ENCODE measurements around the gene SPAG5. TPM values are rescaled to one million over a fixed set of nuclear protein-coding genes. Genes with fewer than 3 reads are reported as not detected.

The SPAG5 gene
- total RNA-seq, 2 experiments from 2014 or later = 94.4 to 95.4 TPM

DNA sequence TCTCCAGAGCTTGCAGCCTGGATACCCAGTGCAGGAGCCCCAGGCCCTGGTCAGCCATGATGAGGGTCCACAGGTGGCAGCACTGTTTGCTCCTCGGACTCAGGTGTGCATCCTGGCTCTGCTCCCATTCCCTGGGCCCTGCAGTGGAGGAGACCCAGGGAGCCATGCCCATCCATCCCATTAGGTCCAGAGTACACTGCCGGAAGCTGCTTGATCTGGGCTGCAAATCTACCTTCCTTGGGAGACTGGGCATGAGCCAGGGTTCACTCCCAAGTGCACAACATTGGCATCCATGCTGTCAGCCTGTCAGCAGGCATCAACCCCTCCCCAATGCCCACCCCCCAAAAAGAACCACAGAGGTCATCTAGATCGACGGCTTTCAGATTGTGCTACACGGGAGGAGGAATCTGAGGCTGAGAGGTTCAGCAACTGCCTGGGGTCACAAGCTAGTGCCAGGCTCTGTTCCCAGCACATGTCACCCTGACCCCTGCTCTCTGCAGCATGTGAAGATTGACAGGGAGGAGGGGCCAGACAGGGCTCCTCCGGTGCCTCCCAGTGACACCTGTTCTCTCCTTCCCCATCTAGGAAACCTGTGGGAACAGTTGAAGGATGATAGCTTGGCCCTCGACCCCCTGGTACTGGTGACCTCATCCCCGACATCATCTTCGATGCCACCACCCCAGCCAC lies 62.1 kb downstream of the SPAG5 start:
- CTCF ChIA-PET = interaction anchor here (0.6 to 2.3 kb wide), 4 partner anchors 11 to 41 kb away, joined by 3 to 16 read pairs (median 4); no protein-coding TSS in a partner anchor
- POLR2A ChIA-PET = no interaction called here

DNA sequence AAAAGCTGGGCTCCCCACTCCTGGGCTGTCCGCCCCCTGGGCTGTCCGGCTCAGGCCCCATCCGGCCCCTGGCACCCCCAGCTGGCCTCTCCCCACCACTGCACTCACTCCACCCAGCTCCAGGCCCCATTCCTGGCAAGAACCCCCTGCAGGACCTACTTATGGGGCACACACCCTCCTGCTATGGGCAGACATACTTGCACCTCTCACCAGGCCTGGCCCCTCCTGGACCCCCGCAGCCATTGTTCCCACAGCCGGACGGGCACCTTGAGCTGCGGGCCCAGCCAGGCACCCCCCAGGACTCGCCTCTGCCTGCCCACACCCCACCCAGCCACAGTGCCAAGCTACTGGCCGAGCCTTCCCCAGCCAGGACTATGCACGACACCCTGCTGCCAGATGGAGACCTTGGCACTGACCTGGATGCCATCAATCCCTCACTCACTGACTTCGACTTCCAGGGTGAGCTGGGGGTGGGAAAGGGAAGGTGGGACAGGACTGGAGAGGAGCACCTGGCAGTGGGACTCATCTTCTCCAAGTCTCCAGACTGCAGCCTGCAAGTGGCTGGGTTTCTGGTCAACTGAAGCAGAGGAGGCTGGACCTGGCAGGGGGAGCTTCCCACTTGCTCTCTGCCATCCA lies 64.0 kb downstream of the SPAG5 start:
- ChIA-PET CTCF (no interaction called here), POLR2A (no interaction called here)

DNA sequence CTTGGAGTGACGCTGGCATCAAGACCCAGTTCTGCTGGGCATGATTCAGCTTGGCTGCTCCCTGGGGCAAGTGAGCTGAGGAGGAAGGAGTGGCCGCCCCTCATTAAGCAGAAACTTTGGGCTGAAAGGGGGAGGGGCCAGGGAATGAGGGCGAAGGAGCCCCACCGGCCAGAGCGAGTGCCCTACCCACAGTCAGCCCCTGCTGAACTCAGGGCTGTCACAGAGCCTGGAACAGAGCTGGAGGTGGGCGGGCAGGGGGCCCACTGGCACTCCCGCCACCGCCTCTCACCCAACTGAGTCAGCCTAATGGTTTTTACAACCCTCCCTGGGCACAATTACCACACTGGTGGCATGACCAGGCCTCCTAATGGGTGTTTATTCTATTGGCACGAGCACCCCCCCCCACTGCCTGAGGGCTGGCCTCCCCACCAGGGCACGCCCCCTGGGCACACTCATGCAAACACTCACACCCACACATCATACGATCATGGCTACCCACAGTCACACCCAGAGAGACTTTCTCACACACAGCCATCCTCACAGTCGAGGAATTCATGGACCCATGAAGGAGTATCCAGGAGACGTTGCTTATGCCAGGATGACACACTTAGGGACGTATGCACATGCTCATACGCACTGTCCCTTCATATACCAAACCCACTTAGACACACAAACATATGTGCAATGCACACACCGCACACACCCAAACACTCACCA lies 65.6 kb downstream of the SPAG5 start:
- ChIA-PET CTCF (no interaction called here), POLR2A (interaction anchor here (0.5 kb wide), 1 partner anchor 125 kb away, joined by 10 read pairs; no protein-coding TSS in a partner anchor)

DNA sequence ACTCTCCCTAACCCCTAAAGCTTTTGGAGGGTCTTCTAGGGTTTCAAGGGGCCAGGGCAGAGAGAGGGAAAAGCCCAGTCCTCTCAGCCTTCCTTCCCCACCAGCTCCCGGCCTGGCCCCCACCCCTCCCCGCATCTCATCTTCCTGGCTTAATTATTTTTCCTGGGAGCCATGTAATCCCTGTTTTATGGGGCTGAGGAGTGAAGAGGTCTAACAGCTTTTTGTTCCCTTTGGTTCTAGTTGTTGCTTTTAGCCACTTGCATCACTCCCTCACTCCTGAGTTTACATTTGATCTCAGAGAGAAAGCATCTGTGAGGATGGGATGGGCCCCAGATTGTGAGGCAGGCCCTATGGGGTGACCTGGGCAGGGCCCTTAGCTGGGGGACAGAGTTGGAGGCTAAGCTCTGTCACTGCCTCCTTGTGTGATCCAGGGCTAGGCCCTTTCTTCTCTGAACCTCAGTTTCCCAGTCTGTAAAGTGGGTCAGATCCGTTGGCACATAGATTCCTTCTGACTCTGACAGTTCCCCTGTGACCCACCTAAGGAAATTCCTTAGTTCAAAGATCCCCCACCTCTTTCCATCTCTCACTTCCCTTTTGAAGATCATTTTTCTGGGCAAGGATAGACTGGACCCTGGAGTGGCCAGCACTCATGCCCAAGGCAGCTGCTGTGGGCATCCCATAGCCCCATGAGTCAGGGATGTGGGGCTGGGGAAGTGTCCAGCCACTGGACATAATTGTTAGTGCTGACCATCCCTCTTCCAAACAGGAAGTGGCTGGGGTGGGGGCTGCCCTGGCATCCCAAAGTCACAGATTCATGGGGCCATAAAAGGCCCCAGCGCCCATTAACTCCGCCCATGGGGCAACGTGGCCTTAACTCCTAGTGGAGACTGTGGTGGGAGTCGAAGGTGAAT lies 66.5 kb downstream of the SPAG5 start:
- ChIA-PET CTCF (interaction anchor here (1.1 kb wide), 1 partner anchor 17 kb away, joined by 3 read pairs; no protein-coding TSS in a partner anchor), POLR2A (no interaction called here)

DNA sequence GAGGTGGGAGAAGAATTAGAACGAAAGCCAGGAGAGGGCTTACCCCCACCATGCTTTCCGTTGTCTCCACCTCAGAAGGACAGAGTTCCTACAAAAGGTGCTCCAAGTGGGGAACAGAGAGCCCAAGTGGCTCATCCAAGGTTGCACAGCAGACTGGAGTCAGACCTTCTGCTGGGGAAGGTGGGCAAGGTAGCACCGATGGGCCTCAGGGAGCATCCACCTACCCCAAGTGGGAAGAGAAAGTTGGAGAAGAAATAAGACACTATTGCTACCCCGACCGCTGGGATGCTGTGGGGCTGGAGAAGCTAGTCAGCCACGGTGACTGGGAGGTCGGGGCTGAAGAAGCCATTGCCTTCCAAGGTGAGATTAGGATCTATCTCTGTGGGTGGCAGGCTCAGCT lies 67.9 kb downstream of the SPAG5 start:
- CTCF ChIA-PET = interaction anchor here (1.1 kb wide), 1 partner anchor 19 kb away, joined by 3 read pairs; no protein-coding TSS in a partner anchor
- POLR2A ChIA-PET = no interaction called here

DNA sequence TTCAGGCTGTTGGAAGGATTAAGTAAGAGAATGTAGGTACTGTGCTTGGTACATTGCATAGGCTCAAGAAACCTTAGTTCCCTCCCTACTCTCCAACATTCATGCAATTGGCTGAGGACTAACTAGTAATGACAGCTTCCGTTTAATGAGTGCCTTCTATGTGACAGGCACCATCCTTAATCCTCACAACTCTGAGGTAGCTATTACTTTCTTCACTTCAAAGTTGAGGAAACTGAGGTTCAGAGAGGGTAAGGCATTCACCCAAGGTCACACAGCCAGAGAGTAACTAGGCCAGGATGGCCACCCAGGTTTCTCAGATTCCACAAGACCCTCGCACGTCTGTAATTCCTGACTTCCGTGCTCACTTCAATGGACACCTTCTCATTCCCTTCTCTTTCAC lies 68.6 kb downstream of the SPAG5 start:
- CTCF ChIA-PET = interaction anchor here (0.7 kb wide), 1 partner anchor 10 kb away, joined by 3 read pairs; no protein-coding TSS in a partner anchor

DNA sequence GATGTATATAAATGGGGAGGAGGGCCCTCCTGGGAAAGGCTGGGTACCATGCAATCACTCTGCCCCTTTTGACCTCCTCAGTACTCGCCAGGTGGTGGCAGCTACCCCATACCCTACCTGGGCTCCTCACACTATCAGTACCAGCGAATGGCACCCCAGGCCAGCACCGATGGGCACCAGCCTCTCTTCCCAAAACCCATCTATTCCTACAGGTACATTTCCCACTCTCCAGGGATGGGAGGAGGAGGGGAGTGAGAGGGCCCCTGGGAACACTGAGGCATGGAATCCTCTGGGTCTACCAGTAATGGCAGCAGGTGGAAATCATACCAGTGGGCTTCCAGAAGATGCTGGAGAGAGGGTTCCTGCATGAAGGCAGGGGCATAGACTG lies 69.8 kb downstream of the SPAG5 start:
- ChIA-PET CTCF (no interaction called here), POLR2A (no interaction called here)

More for the DNA sequence above, 68.6 kb downstream of the SPAG5 start:
- POLR2A ChIA-PET = no interaction called here

DNA sequence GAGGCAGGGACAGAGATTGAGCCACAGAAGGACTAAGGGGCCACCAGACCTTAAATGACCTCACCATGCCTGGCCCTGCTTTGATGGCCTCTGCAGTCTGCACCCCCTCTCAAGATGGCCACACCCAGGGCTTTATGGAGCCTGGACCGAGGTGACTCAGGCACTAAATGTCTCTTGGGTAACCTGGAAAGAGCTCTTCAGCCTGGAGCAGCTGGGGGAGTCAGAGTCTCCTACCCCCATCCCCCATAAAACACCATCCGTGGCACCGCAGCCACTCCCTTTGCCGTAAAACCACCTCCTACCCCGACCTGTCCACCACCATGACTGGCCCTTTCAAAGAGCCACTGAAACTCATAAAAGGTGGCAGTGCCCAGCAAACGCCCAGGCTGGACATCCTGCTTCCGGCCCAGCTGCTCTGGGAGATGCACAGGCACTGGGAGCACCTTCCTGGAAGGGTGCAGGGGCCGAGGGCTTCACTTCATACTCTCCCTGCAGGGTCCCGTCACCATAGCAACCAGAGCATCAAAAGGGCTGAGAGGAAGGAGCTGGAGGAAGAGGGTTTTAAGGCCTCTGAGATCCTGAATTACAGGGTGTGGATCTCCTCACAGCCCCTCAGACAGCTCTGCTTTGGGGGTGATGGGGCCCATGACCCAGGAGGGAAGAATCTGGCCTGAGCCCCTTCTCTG lies 70.4 kb downstream of the SPAG5 start:
- CTCF ChIA-PET = no interaction called here
- POLR2A ChIA-PET = no interaction called here

DNA sequence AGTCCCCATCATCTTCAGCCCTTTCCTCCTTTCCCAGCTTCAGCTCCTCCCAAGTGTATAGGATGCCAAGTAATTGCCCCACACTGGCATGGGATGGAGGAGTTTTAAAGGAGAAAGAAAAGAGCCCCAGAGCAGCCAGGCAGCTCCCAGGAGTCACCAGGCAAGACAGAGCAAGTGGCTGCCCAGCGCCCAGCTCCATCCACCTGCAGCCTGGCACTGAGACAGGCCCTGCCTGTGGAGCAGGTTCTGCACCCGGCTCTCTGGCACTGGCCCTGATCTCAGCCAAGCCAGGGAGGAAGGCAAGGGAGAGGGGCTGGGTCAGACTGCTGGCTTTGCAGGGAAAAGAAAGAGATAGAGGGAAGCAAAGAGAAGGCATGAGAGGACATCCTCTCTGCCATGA lies 71.0 kb downstream of the SPAG5 start:
- CTCF ChIA-PET = no interaction called here
- POLR2A ChIA-PET = no interaction called here

Other genes with a start within 250 kb of the SPAG5 start
- 100 to 1,000 TPM; 128 to 133 TPM for gene POLDIP2, start 241.5 kb downstream of the SPAG5 start, total RNA-seq
- gene SEBOX, start 233.8 kb downstream of the SPAG5 start, total RNA-seq = not detected
- gene VTN, start 228.7 kb downstream of the SPAG5 start, total RNA-seq = under 1 TPM; 0.13 to 0.38 TPM
- gene SARM1, start 227.3 kb downstream of the SPAG5 start, total RNA-seq = 10 to 100 TPM; 34.8 to 35.3 TPM
- gene SLC46A1, start 192.8 kb downstream of the SPAG5 start, total RNA-seq = 1 to 10 TPM; 6.6 to 6.7 TPM
- not detected for gene SLC13A2, start 125.4 kb downstream of the SPAG5 start, total RNA-seq
- not detected for gene FOXN1, start 92.7 kb downstream of the SPAG5 start, total RNA-seq
- gene UNC119, start 46.4 kb downstream of the SPAG5 start, total RNA-seq = 10 to 100 TPM; 27.8 to 35.8 TPM
- 10 to 100 TPM; 50.0 to 50.3 TPM for gene PIGS, start 27.5 kb downstream of the SPAG5 start, total RNA-seq
- 10 to 100 TPM; 35.1 to 36.2 TPM for gene ALDOC, start 22.1 kb downstream of the SPAG5 start, total RNA-seq
- gene RSKR, start 15.2 kb upstream of the SPAG5 start, total RNA-seq = 10 to 100 TPM; 20.7 to 23.1 TPM
- gene BLTP2, start 46.1 kb upstream of the SPAG5 start, total RNA-seq = 100 to 1,000 TPM; 202 to 216 TPM
- gene SDF2, start 62.9 kb upstream of the SPAG5 start, total RNA-seq = 10 to 100 TPM; 44.7 to 47.1 TPM
- gene SUPT6H, start 63.2 kb upstream of the SPAG5 start, total RNA-seq = 10 to 100 TPM; 81.7 to 82.6 TPM
- 1 to 10 TPM; 3.9 to 4.8 TPM for gene PROCA1, start 112.9 kb upstream of the SPAG5 start, total RNA-seq
- 10 to 100 TPM in 1 of 2 experiments, 1 to 10 TPM in 1; 8.5 to 11.7 TPM for gene RAB34, start 118.8 kb upstream of the SPAG5 start, total RNA-seq
- gene RPL23A, start 121.0 kb upstream of the SPAG5 start, total RNA-seq = 1,000 to 10,000 TPM; 2,504 to 2,566 TPM
- gene TLCD1, start 127.2 kb upstream of the SPAG5 start, total RNA-seq = 10 to 100 TPM; 20.1 to 22.0 TPM
- gene NEK8, start 129.8 kb upstream of the SPAG5 start, total RNA-seq = 1 to 10 TPM; 6.0 to 6.8 TPM
- 100 to 1,000 TPM; 158 to 159 TPM for gene TRAF4, start 145.0 kb upstream of the SPAG5 start, total RNA-seq
- gene FAM222B, start 243.8 kb upstream of the SPAG5 start, total RNA-seq = 10 to 100 TPM; 20.1 to 20.3 TPM